Neural progenitor cell (in vitro differentiated cells): ENCODE measurements around the gene MAD1L1. TPM values are rescaled to one million over a fixed set of nuclear protein-coding genes. Genes with fewer than 3 reads are reported as not detected.
A peak's percentile ranks its signal among the peaks of the same experiment; 100 is the strongest.

Source experiments
- DNase-seq: peaks from one replicate; pipeline ENCODE4 v3.0.0-alpha.2; 2016; ENCODE audit warnings: low spot score
- H2AFZ ChIP-seq: fragments of 200-600 bp; sonication (generic); replicated peaks from 2 replicates; pipeline ENCODE4 v1.6.1; 2016; ENCODE audit warnings: antibody characterized with exemption
- H3F3A ChIP-seq: fragments of 200-600 bp; sonication (generic); 2 replicates; pipeline ENCODE4 v1.6.1; 2016; ENCODE audit warnings: antibody characterized with exemption, low read depth
- H3K27ac ChIP-seq: fragments of 200-600 bp; sonication (generic); 2 replicates; pipeline ENCODE4 v1.5.1; 2016; ENCODE audit warnings: mild to moderate bottlenecking
- H3K27me3 ChIP-seq: fragments of 200-600 bp; sonication (generic); 2 replicates; pipeline ENCODE4 v1.6.1; 2016; ENCODE audit warnings: mild to moderate bottlenecking, moderate library complexity
- H3K36me3 ChIP-seq: fragments of 200-600 bp; sonication (generic); 2 replicates; pipeline ENCODE4 v1.5.1; 2016
- H3K4me1 ChIP-seq: fragments of 200-600 bp; sonication (generic); 2 replicates; pipeline ENCODE4 v1.6.1; 2016; ENCODE audit warnings: mixed run types
- H3K4me2 ChIP-seq: fragments of 200-600 bp; sonication (generic); 2 replicates; pipeline ENCODE4 v1.6.1; 2016
- H3K4me3 ChIP-seq: fragments of 200-600 bp; sonication (generic); 2 replicates; pipeline ENCODE4 v1.5.1; 2016
- H3K79me2 ChIP-seq: fragments of 200-600 bp; sonication (generic); 2 replicates; pipeline ENCODE4 v1.6.1; 2016; ENCODE audit warnings: low read depth
- H3K9ac ChIP-seq: fragments of 200-600 bp; sonication (generic); 2 replicates; pipeline ENCODE4 v1.6.1; 2016
- H3K9me3 ChIP-seq: fragments of 200-600 bp; sonication (generic); 2 replicates; pipeline ENCODE4 v1.5.1; 2016; ENCODE audit warnings: low read depth
- H4K20me1 ChIP-seq: fragments of 200-600 bp; sonication (generic); 2 replicates; pipeline ENCODE4 v1.6.1; 2016; ENCODE audit warnings: low read depth
- H3K27ac Mint-ChIP-seq: 3 replicates; pipeline ENCODE4 v1.8.0; 2021; ENCODE audit warnings: mixed read lengths
- H3K27me3 Mint-ChIP-seq: 2 replicates; pipeline ENCODE4 v1.8.0; 2022; ENCODE audit warnings: low read depth, mild to moderate bottlenecking, inconsistent platforms, moderate library complexity, mixed read lengths; ENCODE audit not compliant: insufficient read depth
- H3K36me3 Mint-ChIP-seq: 3 replicates; pipeline ENCODE4 v1.8.0; 2021; ENCODE audit warnings: mixed read lengths
- H3K4me1 Mint-ChIP-seq: 3 replicates; pipeline ENCODE4 v1.8.0; 2021; ENCODE audit warnings: mixed read lengths
- H3K4me3 Mint-ChIP-seq: 3 replicates; pipeline ENCODE4 v1.8.0; 2021; ENCODE audit warnings: mild to moderate bottlenecking, moderate library complexity, mixed read lengths
- H3K9me3 Mint-ChIP-seq: 3 replicates; pipeline ENCODE4 v1.8.0; 2020; ENCODE audit warnings: mixed read lengths
- EZH2 ChIP-seq: fragments of 200-600 bp; sonication (generic); IDR thresholded peaks from 2 replicates; pipeline ENCODE4 v1.6.1; 2017; ENCODE audit warnings: antibody characterized with exemption, mild to moderate bottlenecking, moderate library complexity
- EZH2phosphoT487 ChIP-seq: fragments of 200-600 bp; sonication (generic); IDR thresholded peaks from 2 replicates; pipeline ENCODE4 v1.6.1; 2017; ENCODE audit warnings: antibody characterized with exemption
- total RNA-seq: library from RNA; depleted of rRNA; stranded (reverse); fragments of >200 nt; gene quantifications from 2 replicates; pipeline ENCODE4 v1.2.3, GENCODE V29; 2015; ENCODE audit warnings: low replicate concordance
- TF ChIP-seq, protein P1 (sequence below): fragments of 200-600 bp; sonication (generic); IDR thresholded peaks from 2 replicates; pipeline ENCODE4 v1.5.1; 2017; ENCODE audit warnings: antibody characterized with exemption, mild to moderate bottlenecking

MAD1L1 gene
- total RNA-seq, 1 donor from 2014 or later = 23.7 TPM

GRCh38 chr7:1912593-1913465 lies 319.9 kb downstream of the MAD1L1 start:
- H3K4me3 Mint-ChIP-seq = no peak overlapping the region
- no peaks in the 10 kb centered on the region for H3K27me3 ChIP-seq
- peaks cover 3% of the 10 kb centered on the region for H3K27me3 Mint-ChIP-seq
- H3K27ac Mint-ChIP-seq = peak overlapping the region; percentile 95
- H3K4me2 ChIP-seq = no peak overlapping the region
- no peak for TF ChIP-seq EZH2phosphoT487
- TF ChIP-seq, protein P1, sequence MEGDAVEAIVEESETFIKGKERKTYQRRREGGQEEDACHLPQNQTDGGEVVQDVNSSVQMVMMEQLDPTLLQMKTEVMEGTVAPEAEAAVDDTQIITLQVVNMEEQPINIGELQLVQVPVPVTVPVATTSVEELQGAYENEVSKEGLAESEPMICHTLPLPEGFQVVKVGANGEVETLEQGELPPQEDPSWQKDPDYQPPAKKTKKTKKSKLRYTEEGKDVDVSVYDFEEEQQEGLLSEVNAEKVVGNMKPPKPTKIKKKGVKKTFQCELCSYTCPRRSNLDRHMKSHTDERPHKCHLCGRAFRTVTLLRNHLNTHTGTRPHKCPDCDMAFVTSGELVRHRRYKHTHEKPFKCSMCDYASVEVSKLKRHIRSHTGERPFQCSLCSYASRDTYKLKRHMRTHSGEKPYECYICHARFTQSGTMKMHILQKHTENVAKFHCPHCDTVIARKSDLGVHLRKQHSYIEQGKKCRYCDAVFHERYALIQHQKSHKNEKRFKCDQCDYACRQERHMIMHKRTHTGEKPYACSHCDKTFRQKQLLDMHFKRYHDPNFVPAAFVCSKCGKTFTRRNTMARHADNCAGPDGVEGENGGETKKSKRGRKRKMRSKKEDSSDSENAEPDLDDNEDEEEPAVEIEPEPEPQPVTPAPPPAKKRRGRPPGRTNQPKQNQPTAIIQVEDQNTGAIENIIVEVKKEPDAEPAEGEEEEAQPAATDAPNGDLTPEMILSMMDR = no peak
- no peak for TF ChIP-seq EZH2
- peaks cover 8% of the 10 kb centered on the region for H3K4me1 Mint-ChIP-seq
- no peaks in the 10 kb centered on the region for H3K9me3 ChIP-seq
- H3K36me3 Mint-ChIP-seq = peaks cover 4% of the 10 kb centered on the region
- no peaks in the 10 kb centered on the region for H3F3A ChIP-seq
- no peak overlapping the region for H2AFZ ChIP-seq
- H3K36me3 ChIP-seq = no peaks in the 10 kb centered on the region
- H3K9me3 Mint-ChIP-seq = no peaks in the 10 kb centered on the region
- no peaks in the 10 kb centered on the region for H3K79me2 ChIP-seq
- no peak overlapping the region for H3K9ac ChIP-seq
- no peaks in the 10 kb centered on the region for H4K20me1 ChIP-seq
- no peaks in the 10 kb centered on the region for H3K4me1 ChIP-seq
- H3K27ac ChIP-seq = no peak overlapping the region
- DNase-seq = no peak
- H3K4me3 ChIP-seq = no peak overlapping the region

DNA sequence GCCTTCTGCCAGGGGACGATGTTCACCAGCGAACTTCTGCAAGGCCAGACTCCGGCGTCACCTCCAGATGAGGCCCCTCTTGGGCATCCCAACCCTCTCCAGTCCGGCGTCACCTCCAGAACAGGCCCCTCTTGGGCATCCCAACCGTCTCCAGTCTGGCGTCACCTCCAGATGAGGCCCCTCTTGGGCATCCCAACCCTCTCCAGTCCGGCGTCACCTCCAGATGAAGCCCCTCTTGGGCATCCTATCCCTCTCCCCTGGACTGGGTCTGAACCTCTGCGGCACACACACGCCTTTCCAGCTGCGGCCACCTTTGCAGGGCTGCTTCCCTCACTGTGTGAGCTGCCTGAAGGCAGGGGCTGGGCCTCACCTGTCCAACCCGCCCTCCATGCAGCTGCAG lies 321.2 kb downstream of the MAD1L1 start:
- Histone ChIP-seq H3K9ac (no peak overlapping the region), H3K36me3 (no peaks in the 10 kb centered on the region), H3F3A (no peaks in the 10 kb centered on the region), H2AFZ (no peak overlapping the region), H3K4me3 (no peak overlapping the region), H3K4me2 (no peak overlapping the region), H3K4me1 (no peaks in the 10 kb centered on the region), H3K27me3 (no peaks in the 10 kb centered on the region), H3K27ac (no peak overlapping the region), H4K20me1 (no peaks in the 10 kb centered on the region), H3K9me3 (no peaks in the 10 kb centered on the region), H3K79me2 (no peaks in the 10 kb centered on the region)
- TF ChIP-seq EZH2phosphoT487 (no peak), EZH2 (no peak)
- TF ChIP-seq, protein P1 = no peak
- no peak for DNase-seq
- Mint-ChIP-seq H3K27me3 (no peaks in the 10 kb centered on the region), H3K36me3 (peaks cover 4% of the 10 kb centered on the region), H3K4me3 (no peak overlapping the region), H3K27ac (peak overlapping the region; percentile 58), H3K4me1 (peaks cover 8% of the 10 kb centered on the region), H3K9me3 (no peaks in the 10 kb centered on the region)

GRCh38 chr7:1910827-1911226 lies 321.9 kb downstream of the MAD1L1 start:
- Histone ChIP-seq H3K79me2 (no peaks in the 10 kb centered on the region), H3F3A (no peaks in the 10 kb centered on the region), H4K20me1 (no peaks in the 10 kb centered on the region), H2AFZ (no peak overlapping the region), H3K9ac (no peak overlapping the region), H3K36me3 (no peaks in the 10 kb centered on the region), H3K4me3 (no peak overlapping the region), H3K4me2 (no peak overlapping the region), H3K27ac (no peak overlapping the region), H3K9me3 (no peaks in the 10 kb centered on the region), H3K27me3 (no peaks in the 10 kb centered on the region), H3K4me1 (no peaks in the 10 kb centered on the region)
- Mint-ChIP-seq H3K27me3 (no peaks in the 10 kb centered on the region), H3K4me1 (peaks cover 5% of the 10 kb centered on the region), H3K4me3 (no peak overlapping the region), H3K27ac (peak overlapping the region; percentile 58), H3K9me3 (no peaks in the 10 kb centered on the region), H3K36me3 (peaks cover 2% of the 10 kb centered on the region)
- DNase-seq = no peak
- TF ChIP-seq EZH2 (no peak), EZH2phosphoT487 (no peak)
- TF ChIP-seq, protein P1 = no peak
